ENCODE data around the gene SORCS2. TPM values are rescaled to one million over a fixed set of nuclear protein-coding genes. Genes with fewer than 3 reads are reported as not detected.
"Not testable (repeated sequence)": the region's sequence is repeated elsewhere in the genome, so short reads cannot be mapped to it uniquely, and the experiment has no call there.

Gene SORCS2
- total and polyA plus RNA-seq, 12 donors: 0.25 to 5.4 (median 2.2) TPM

DNA sequence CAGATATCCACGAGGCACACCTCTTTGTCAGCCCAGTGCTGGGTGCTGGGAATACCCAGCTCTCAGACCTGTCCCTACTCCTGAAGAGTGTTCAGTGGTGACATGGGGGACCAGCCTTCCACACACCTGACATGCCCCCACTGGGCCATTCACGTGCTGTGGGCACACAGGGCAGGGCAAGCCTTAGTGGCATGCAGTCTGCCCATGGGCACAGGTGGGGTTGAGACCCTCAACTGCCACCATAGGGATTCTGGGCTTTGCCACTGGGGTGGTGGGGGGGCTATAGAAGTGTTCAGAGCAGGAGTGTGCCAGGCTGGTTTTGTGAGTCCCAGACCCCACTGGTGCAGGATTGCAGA, 259.1 kb downstream of the SORCS2 start:
- peak in 1 of 8 donors; percentile 57 for ATAC-seq
- no peak overlapping the region for H3K4me3 ChIP-seq
- WGBS, 2 donors: 61 to 66% methylated on average over 2 of the region's 2 CpGs
- intact Hi-C loops (cut with DNase I): no loop called here
- no peak overlapping the region for H3K27ac ChIP-seq
- no peaks in the 10 kb centered on the region for H3K9me3 ChIP-seq
- H3K27me3 ChIP-seq: no peaks in the 10 kb centered on the region
- no peak for TF ChIP-seq CTCF (IDR thresholded peaks at IDR 0.05)
- H3K36me3 ChIP-seq: no peaks in the 10 kb centered on the region
- no peaks in the 10 kb centered on the region for H3K4me1 ChIP-seq
- no peak for DNase-seq

DNA sequence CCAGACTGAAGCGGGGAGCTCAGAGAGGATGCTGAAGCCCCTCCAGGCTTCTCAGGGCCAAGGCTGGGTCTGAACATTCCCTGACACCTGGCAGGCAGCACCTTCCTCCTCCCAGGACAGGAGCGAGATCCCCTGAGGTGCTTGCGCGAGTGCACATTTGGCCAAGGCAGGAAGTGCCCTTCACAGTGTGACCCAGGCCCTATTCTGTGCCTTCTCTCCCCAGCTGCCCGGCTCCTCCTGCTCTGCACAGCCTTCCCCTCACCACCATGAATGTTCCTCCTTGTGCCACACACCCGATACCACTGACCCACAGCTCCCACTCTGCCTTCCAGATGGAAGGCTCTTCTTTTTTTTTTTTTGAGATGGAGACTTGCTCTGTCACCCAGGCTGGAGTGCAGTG, 259.5 kb downstream of the SORCS2 start:
- H3K27me3 ChIP-seq: no peaks in the 10 kb centered on the region
- intact Hi-C loops (cut with DNase I): no loop called here

GRCh38 chr4:7452802-7453201, 260.5 kb downstream of the SORCS2 start:
- H3K27me3 ChIP-seq; H3K4me3 ChIP-seq; H3K27ac ChIP-seq; ATAC-seq; DNase-seq; H3K36me3 ChIP-seq; intact Hi-C loops (cut with DNase I); H3K9me3 ChIP-seq; H3K4me1 ChIP-seq: not testable (repeated sequence)
- WGBS, 2 donors: 93 to 94% methylated on average over 8 to 9 of the region's 9 CpGs

More for the DNA sequence above, 259.5 kb downstream of the SORCS2 start:
- H3K9me3 ChIP-seq: no peaks in the 10 kb centered on the region
- no peak overlapping the region for H3K27ac ChIP-seq
- H3K36me3 ChIP-seq: no peaks in the 10 kb centered on the region
- WGBS, 2 donors: 82 to 90% methylated on average over 6 of the region's 6 CpGs
- ATAC-seq: no peak
- H3K4me3 ChIP-seq: no peak overlapping the region
- DNase-seq: no peak
- no peak for TF ChIP-seq CTCF (IDR thresholded peaks at IDR 0.05)
- no peaks in the 10 kb centered on the region for H3K4me1 ChIP-seq

GRCh38 chr4:7457201-7458065, 265.1 kb downstream of the SORCS2 start:
- TF ChIP-seq CTCF (IDR thresholded peaks at IDR 0.05): no peak
- ATAC-seq (no peak), DNase-seq (no peak)
- H3K4me1 ChIP-seq: peaks cover 0 to 11% (median 0%) of the 10 kb centered on the region in 9 donors
- no peak overlapping the region for H3K27ac ChIP-seq
- H3K9me3 ChIP-seq: no peaks in the 10 kb centered on the region
- no peak overlapping the region for H3K4me3 ChIP-seq
- intact Hi-C loops (cut with DNase I): no loop called here
- no peaks in the 10 kb centered on the region for H3K36me3 ChIP-seq
- peaks cover 0 to 6% (median 0%) of the 10 kb centered on the region in 7 donors for H3K27me3 ChIP-seq
- 82 to 88% methylated on average over 16 of the region's 16 CpGs for WGBS, 2 donors

GRCh38 chr4:7458066-7458425, 265.7 kb downstream of the SORCS2 start:
- no peak overlapping the region for H3K27ac ChIP-seq
- no peak for ATAC-seq
- H3K36me3 ChIP-seq: no peaks in the 10 kb centered on the region
- no peak for TF ChIP-seq CTCF (IDR thresholded peaks at IDR 0.05)
- intact Hi-C loops (cut with DNase I): no loop called here
- no peak overlapping the region for H3K4me3 ChIP-seq
- no peaks in the 10 kb centered on the region for H3K9me3 ChIP-seq
- H3K27me3 ChIP-seq: peaks cover 0 to 6% (median 0%) of the 10 kb centered on the region in 7 donors
- WGBS, 2 donors: 82 to 89% methylated on average over 9 of the region's 9 CpGs
- H3K4me1 ChIP-seq: peaks cover 0 to 17% (median 4%) of the 10 kb centered on the region in 9 donors
- no peak for DNase-seq
